Smooth muscle cell of the brain vasculature (primary cell): ENCODE data around the gene PNRC1.
A peak's percentile ranks its signal among the peaks of the same experiment; 100 is the strongest.
"Not testable (repeated sequence)": the region's sequence is repeated elsewhere in the genome, so short reads cannot be mapped to it uniquely, and the experiment has no call there.

Experiments used
- DNase-seq: peaks from one replicate; pipeline ENCODE4 v3.0.0-alpha.2; 2012; ENCODE audit warnings: low read depth, low spot score

Gene PNRC1

DNA sequence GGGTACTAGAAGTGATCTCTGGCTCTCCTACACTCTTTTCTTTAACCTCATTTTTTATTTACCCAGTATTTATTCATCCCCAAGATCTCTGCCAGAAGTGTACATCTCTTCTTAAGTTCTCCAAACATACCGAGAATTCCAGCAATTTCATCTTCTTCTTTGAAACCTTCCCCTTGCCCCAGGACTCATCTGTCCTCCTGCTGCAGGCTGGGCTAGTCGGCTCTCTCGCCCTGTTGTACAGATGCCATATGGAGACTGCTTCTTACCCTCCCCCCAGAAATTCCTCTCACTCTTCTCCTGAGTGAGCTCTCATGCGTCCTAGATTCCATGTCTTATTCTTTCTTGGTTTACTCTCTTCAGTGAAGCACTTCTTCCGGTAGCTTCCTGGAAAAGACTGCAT lies 21.9 kb upstream of the PNRC1 start:
- no peak for DNase-seq

DNA sequence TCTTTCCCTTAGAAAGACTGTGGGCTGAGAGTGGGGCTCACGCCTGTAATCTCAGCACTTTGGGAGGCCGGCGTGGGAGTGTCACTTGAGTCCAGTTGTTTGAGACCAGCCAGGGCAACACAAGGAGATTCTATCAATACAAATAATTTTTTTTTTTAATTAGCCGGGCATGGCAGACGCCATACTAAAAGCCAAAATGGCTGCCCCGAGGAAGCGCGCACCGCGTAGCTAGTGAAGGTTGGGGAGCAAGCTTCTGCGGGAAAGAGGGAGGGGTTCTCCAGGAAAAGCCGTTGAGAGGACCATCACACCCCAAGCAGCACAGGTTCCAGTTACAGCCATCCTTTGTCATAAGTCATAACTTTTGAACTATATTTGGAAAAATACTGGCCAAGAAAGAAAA lies 21.3 kb upstream of the PNRC1 start:
- DNase-seq, result no peak

DNA sequence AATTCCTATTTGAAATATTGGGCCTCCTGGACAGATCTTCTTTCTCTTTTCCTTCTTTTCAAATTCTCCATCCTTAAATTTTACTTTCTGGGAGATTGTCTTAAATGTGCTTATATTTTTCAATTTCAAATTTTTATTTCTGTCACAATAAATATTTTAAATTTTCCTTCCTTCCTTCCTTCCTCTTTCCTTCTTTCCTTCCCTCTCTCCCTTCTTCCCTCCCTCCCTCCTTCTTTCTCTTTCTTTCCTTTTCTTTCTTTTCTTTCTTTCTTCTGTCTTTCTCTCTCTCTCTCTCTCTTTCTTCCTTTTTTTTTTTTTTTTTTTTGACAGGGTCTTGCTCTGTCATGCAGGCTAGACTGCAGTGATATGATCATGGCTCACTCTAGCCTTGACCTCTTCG lies 16.7 kb upstream of the PNRC1 start:
- no peak for DNase-seq

DNA sequence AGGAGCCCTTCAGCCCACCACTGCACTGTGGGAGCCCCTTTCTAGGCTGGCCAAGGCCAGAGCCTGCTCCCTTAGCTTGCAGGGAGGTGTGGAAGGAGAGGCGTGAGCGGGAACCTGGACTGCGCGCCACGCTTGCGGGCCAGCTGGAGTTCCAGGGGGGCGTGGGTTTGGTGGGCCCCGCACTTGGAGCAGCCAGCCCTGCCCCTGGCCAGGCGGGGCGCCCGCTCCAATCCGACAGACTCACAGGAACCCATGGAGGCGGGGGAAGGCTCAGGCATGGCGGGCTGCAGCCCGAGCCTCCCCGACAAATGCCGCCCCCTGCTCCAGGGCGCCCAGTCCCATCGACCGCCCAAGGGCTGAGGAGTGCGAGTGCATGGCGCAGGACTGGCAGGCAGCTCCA lies 15.6 kb upstream of the PNRC1 start:
- not testable (repeated sequence) for DNase-seq

DNA sequence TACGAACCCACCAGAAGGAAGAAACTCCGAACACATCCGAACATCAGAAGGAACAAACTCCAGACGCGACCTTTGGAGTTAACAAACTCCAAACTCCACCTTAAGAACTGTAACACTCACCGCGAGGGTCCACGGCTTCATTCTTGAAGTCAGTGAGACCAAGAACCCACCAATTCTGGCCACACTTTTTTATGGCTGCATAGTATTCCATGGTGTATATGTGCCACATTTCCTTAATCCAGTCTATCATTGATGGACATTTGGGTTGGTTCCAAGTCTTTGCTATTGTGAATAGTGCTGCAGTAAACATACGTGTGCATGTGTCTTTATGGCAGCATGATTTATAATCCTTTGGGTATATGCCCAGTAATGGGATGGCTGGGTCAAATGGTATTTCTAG lies 14.4 kb upstream of the PNRC1 start:
- not testable (repeated sequence) for DNase-seq

DNA sequence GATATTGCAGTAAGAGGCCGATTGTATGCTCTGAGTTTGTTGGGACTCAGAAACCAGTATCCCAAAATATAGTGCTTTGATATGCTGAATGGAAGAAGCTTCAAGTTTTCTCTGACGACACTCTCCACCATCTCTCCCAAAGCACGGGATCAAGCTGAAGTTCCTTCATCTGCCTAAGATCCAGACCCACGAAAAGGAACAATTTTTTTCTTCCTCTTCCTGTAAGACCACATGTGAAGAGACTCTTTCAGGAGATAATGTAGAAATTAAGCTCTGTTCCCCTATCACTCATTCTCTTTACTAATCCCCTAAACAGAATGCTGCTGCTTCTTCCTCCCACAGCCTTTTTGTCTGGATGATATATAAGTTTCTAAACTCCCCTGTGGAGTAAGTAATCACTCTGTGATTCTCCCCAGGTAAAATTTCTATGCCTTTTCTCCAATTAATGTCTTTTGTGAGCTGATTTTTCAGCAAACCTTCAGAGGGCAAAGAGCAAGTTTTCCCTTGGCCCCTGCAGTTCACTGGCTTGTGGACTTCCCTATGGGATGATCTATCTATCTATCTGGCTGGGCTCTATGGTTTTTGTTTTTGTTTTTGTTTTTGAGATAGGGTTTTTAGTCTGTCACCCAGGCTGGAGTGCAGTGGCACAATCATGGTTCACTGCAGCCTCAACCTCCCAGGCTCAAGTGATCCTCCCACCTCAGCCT lies 13.5 kb upstream of the PNRC1 start:
- no peak for DNase-seq

DNA sequence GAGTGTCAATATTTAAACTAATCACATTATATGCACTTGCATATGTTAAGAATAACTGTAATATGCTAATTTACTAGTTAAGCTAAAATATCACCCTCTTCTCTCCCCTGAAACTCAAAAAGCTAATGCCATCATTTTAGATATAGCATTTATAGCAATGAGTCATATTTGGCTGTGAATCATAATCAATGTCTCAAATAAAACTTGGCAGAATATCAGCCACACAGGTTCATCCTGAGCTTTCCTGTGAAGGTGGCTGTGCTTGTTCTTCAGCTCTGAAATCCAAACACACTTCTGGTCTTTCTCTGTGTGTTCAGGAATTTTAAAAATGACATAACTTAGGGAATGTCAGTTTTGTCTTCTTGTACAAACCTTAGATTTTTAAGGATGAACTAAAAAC lies 12.8 kb upstream of the PNRC1 start:
- no peak for DNase-seq

DNA sequence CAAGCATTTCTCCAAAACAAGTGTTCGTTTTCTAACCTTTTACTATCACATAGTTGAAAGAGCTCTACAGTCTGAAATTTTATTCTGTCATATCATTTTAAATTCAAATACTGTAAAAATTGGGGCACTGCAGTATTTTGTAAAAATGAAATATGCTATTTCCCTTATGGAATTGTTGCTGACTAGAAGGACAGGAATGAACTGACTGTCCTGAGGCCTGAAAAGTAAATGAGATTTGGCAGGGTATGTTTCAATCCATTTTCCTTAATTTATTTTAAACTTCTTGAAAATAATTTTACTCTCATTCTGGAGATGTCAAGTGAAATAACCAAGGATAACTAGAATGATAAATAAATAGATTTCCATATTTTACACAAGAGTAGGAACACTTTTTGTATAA lies 11.9 kb upstream of the PNRC1 start:
- DNase-seq, result no peak

DNA sequence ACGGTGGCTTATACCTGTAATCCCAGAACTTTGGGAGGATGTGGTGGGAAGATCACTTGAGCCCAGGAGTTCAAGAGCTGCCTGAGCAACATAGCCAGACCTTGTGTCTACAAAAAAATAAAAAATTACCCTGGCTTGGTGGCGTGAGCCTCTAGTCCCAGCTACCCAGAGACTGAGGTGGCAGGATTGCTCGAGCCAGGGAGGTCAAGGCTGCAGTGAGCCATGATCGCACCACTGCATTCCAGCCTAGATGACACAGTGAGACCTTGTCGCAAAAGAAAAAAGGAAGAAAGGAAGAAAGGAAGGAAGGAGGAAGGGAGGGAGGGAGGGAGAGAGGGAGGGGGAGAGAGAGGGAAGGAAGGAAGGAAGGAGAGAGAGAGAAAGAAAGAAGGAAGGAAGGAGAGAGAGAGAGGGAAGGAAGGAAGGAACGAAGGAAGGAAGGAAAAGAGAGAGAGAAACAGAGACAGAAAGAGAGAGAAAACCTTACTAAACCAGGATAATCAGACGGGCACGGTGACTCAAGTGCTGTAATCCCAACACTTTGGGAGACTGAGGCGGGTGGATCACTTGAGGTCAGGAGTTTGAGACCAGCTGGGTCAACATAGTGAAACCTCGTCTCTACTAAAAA lies 10.9 kb upstream of the PNRC1 start:
- no peak for DNase-seq

DNA sequence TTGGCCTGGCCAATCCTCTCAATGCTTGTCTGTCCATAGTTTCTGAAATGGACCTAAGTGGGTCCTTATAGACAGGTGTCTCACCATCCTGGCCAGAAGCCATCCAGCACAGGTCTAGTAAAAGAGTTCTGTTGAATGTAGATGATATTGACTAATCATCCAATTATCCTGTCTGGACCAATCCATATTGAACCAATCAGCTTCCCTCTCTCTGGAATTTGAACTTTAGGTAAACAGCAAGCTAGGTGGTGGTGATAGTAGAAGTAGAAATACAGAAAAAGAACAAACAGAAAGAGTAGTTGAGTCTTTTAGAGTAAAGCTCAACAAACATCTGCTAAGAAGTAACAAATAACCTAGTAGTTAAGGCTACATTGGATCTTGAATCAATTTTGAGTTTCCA lies 9.5 kb upstream of the PNRC1 start:
- no peak for DNase-seq

DNA sequence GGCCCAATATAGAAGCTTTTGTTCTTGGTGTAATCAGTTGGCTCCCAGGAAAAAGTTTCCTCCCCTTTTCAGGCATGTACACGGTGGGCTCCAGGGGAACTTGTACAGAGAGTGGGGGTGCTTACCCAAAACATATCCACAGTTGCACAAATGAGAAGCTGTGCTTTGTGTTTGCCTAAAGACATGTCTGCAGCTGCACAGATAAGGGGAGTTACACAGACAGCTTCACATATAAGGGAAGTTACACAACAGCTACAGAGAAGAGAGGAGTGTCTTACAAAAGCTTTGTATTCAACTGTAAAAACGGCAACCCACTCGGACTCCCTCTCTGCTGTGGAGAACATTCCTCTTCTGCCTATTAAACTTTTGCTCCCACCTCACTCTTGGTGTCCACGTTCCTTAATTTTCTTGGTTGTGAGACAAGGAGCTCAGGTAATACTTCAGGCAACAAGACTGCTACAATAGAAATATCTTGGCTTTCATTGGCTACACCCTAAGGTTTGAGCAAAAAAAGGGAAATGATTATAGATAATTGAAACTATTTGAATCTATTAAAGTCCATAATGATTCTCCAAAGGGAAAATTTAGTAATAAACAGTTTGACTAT lies 7.4 kb upstream of the PNRC1 start:
- DNase-seq, result no peak

DNA sequence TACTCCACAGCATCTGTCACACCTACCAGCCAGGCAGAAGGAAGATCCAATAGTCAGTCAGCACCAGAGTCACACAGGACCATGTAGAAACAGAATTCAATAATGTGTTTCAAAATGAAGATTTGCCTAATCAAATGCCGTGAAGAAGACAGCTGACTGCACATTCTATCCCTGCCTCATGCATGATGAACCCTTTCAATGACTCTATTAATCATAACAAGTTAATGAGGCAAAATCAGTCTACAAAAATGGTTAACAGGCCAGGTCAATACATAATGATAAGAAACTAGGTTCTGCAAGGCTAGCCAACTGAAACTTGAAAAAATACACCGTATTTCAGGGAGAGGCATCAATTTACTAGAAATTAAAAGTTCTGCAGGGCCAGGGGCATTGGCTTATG lies 6.7 kb upstream of the PNRC1 start:
- no peak for DNase-seq

DNA sequence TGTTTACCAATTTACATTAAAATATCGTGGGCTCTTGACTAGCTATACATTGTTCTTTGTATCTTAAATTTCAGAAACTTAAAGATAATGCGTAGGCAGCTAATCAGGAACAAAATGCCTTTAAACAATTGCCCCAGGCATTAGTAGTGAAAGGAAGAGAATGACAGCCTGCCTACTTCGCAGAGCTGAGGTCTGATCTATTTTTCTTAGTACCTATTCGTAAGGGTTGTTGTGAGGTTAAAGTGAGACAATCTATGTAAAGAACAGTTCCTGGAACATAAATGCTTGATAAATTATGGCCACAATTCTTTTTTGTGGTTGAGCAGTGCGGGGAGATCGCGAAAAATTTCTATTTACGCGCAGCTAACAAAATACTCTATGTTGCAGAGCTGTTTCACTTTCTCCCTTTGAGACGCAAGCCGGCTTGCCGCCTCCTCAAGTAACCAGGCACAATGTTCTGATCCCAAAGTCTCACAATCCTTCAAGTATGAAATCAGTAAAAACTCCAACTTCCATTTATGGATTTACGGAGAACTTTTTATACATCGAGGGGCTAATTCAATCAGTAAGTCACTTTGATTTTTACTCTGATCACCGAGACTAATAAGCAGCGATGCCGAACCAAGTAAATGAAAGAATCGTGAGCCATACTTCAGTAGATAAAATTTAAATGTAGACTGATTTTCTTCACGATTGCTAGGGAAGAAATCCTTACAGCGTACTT lies 878 bp upstream of the PNRC1 start:
- peak; percentile 55 for DNase-seq

DNA sequence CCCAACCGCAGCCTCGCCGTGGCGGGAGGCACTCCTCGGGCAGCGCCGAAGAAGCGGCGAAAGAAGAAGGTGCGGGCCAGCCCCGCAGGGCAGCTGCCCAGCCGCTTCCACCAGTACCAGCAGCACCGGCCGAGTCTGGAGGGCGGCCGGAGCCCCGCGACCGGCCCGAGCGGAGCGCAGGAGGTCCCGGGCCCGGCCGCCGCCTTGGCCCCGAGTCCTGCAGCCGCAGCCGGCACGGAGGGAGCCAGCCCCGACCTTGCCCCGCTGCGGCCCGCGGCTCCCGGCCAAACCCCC lies 525 bp downstream of the PNRC1 start:
- no peak for DNase-seq

DNA sequence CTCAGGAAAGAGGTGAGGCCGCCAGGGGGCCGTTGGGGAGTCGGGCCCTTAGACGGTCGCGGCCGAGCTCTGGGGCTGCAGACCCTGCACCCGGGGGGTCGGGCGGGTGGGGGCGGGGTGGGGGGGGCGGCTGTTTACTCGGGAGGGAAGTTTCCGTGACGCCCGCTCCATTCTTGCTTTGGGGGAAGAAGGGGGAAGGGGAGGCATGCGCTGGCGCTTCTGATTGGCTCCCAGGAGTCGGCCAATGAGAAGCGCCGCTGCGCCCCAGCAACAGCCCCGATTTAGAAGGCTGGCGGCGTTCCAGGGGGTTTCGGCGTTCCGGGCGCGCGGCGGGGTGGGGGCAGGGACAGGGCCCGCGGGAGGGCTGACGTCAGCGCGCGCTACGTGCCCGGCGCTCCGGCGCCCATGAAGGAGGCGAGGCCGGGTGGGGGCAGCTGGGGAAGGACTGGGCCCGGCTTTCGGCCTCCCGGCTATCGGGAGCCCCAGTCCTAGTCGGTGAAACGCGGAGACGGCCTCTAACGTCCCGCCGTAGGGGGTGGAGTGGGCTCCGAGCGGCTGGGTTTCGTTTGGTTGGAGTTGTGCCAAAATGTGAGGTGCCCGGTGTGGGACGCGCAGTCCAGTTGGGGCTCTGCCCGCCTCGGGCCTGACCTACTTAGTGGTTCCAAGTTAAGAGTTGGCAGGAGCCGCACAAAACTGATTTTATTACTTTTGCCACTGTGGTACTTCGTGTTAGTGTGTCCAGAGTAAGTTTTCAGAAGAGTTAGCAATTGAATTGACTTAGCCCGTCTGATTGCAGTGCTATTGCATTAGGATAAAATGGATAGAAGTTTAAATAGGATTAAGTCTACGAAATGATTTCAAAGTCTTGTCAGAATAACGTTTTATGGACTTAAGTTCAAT lies 1.1 kb downstream of the PNRC1 start:
- peak; percentile 93 for DNase-seq

DNA sequence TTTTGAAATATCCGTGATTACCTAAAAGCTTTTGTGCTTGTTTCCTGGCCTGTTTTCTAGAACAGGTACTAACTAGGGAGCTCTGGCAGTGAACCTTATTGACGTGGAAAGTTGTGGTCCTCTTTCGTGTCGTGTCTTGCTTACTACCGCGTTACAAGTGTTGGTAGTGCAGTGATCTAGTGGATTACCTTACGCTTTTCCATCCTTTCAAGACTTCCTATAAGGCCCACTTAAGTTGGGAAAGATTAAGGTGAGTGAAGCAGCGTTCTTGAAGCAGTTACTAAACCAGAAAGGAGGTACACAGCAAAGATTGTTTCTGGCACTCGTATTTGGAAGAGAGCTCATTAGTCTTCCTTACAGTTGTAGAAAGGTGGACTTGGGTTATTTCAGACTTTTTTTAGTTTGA lies 1.9 kb downstream of the PNRC1 start:
- DNase-seq, result no peak

DNA sequence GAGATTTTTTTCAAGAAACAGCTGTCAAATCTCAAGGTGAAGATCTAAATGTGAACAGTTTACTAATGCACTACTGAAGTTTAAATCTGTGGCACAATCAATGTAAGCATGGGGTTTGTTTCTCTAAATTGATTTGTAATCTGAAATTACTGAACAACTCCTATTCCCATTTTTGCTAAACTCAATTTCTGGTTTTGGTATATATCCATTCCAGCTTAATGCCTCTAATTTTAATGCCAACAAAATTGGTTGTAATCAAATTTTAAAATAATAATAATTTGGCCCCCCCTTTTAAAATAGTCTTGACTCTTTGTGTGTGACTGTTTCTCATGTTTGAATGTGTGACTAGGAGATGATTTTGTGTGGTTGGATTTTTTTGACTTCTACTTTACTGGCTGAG lies 4.0 kb downstream of the PNRC1 start:
- no peak for DNase-seq

DNA sequence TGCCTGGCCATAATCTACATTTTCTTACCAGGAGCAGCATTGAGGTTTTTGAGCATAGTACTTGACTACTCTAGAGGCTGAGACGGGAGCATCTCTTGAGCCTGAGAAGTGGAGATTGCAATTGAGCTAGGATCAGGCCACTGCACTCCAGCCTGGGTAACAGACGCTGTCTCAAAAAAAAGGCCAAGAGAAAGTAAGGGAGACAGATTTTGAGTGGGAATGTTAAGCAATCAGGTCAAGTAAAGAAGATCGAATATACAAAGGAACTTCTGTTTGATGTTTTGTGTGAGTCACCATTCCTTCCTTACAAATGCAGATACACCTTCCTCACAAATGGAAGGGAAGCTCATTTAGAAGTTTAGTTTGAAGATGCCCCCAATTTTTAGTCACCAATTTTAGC lies 4.4 kb downstream of the PNRC1 start:
- no peak for DNase-seq

DNA sequence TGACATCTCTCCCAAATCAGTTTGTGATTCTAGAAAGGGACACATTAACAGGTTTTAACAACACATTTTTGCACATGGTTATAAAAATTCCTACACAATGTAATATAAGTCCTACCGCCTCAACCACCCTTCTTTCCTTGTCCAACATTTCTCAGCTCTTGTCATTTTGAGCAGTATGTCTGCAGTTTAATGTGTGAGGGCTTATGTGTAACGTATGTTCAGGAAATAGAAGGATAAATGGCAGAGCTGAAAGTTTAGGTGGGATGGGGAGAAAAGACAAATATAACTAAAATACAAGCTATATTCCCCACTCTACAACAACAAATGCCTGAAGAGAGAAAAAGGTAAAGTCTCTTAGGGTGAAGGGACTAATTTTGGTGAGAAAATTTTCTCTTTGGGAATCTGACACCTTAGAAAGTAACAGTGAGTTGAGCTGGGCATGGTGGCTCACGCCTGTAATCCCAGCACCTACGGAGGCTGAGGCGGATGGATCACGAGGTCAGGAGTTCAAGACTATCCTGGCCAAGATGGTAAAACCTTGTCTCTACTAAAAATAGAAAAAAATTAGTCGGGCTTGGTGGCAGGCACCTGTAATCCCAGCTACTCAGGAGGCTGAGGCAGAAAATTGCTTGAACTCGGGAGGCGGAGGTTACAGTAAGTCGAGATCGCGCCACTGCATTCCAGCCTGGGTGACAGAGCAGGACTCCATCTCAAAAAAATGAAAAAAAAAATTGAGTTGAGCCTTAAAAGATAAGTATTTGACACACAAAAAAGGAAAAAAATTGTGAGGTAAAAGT lies 5.1 kb downstream of the PNRC1 start:
- no peak for DNase-seq

DNA sequence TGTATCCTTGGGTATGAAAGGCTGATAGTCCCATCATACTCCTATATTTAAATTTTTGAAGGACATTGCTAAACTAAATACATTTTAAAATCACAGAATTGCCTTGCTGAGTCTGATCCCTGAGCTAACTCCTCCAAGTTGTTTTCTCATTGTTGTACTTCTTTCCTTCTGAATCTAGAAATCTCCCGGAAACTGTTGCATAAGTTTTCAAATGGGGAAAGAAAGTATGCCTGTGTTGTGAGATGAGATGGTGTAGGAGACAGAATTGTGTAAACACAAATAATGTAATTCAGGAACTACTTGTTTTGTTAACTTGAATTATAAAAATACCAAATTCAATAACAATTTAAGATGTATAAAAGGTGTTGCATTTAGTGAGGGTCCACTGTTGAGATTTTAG lies 7.3 kb downstream of the PNRC1 start:
- DNase-seq, result no peak

DNA sequence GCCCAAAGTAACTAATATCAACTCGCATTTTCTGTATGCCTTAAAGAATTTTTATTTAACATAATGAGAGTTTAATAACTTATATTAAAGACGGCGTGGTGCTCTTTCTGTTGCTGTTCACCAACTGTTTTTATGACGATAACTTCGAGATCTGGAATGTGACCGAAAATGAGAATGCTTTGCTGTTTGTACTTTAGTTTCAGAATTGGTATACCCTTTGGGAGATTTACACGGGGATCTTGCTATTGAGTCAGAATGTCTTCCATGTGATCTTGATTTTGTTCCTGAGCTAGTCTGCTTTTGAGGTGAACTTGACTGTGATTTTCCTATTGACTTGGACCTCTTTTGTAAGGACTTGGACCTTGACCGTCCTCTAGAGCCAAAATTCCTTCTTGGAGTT lies 17.9 kb downstream of the PNRC1 start:
- DNase-seq, result no peak
